Stimulated activated memory B cell treated with anti-CD40 and anti-IgM and Interleukin-4, amounts not matched to agents 10 μg/mL and 1 μg/mL and 100 μg/mL, for 72 hours (primary cell): ENCODE data around the gene CEP192.

Experiments used
- ATAC-seq: fragments of 150-1000 bp; cut with Tn5 transposase; 2 replicates; pipeline ENCODE4 v1.10.0; 2021
- H3K27ac Mint-ChIP-seq: one replicate; pipeline ENCODE4 v1.8.0; 2022; ENCODE audit warnings: mild to moderate bottlenecking, mixed read lengths
- H3K27me3 Mint-ChIP-seq: one replicate; pipeline ENCODE4 v1.8.0; 2022; ENCODE audit warnings: mixed read lengths
- H3K36me3 Mint-ChIP-seq: one replicate; pipeline ENCODE4 v1.8.0; 2022; ENCODE audit warnings: mixed read lengths
- H3K4me1 Mint-ChIP-seq: one replicate; pipeline ENCODE4 v1.8.0; 2022; ENCODE audit warnings: mixed read lengths
- H3K4me3 Mint-ChIP-seq: one replicate; pipeline ENCODE4 v1.8.0; 2022; ENCODE audit warnings: mild to moderate bottlenecking, moderate library complexity, mixed read lengths
- H3K9me3 Mint-ChIP-seq: one replicate; pipeline ENCODE4 v1.8.0; 2022; ENCODE audit warnings: mixed read lengths

The CEP192 gene

GRCh38 chr18:12990967-12991820, at the start of gene CEP192:
Gene CEP192 (plus strand): TSS chr18:12991362. CDS start chr18:12999425, 8,063 bp downstream.
- Mint-ChIP-seq H3K27ac (peak within 1 kb of the TSS; percentile 89), H3K9me3 (no peaks in the 10 kb centered on the region), H3K27me3 (no peaks in the 10 kb centered on the region), H3K4me1 (peaks cover 18% of the 10 kb centered on the region), H3K4me3 (peak within 1 kb of the TSS; percentile 95), H3K36me3 (peaks cover 8% of the 10 kb centered on the region)
- peak; percentile 98 for ATAC-seq

- no peak for ATAC-seq
- H3K4me1 Mint-ChIP-seq, result peaks cover 16% of the 10 kb centered on the region
- no peak overlapping the region for H3K27ac Mint-ChIP-seq
- H3K9me3 Mint-ChIP-seq, result no peaks in the 10 kb centered on the region
- H3K36me3 Mint-ChIP-seq, result no peaks in the 10 kb centered on the region
- H3K27me3 Mint-ChIP-seq, result no peaks in the 10 kb centered on the region
- no peak overlapping the region for H3K4me3 Mint-ChIP-seq
Observed at GRCh38 chr18:12943215-12943614, 47.9 kb upstream of the CEP192 start.

GRCh38 chr18:12944709-12945108, 46.5 kb upstream of the CEP192 start:
- Mint-ChIP-seq H3K27me3 (no peaks in the 10 kb centered on the region), H3K36me3 (peaks cover 2% of the 10 kb centered on the region), H3K4me1 (peaks cover 18% of the 10 kb centered on the region), H3K9me3 (no peaks in the 10 kb centered on the region), H3K4me3 (no peak overlapping the region), H3K27ac (no peak overlapping the region)
- no peak for ATAC-seq

- Mint-ChIP-seq H3K9me3 (no peaks in the 10 kb centered on the region), H3K36me3 (peaks cover 9% of the 10 kb centered on the region), H3K4me1 (peaks cover 34% of the 10 kb centered on the region), H3K27me3 (no peaks in the 10 kb centered on the region), H3K27ac (peak overlapping the region; percentile 87), H3K4me3 (peak overlapping the region; percentile 91)
- no peak for ATAC-seq
Observed at GRCh38 chr18:12946549-12947284, 44.4 kb upstream of the CEP192 start.

- Mint-ChIP-seq H3K36me3 (peaks cover 11% of the 10 kb centered on the region), H3K4me3 (peak within 1 kb of the TSS; percentile 91)
Observed at GRCh38 chr18:12947285-12948049, 43.7 kb upstream of the CEP192 start, which contains the start of gene SEH1L. Gene SEH1L (plus strand): TSS chr18:12948011. CDS start chr18:12948122, 111 bp downstream.

GRCh38 chr18:12948050-12948804, 42.9 kb upstream of the CEP192 start:
- H3K36me3 Mint-ChIP-seq, result peaks cover 19% of the 10 kb centered on the region

More at GRCh38 chr18:12947285-12948049, 43.7 kb upstream of the CEP192 start, which contains the start of gene SEH1L:
- Mint-ChIP-seq H3K9me3 (no peaks in the 10 kb centered on the region), H3K27ac (peak within 1 kb of the TSS; percentile 87), H3K27me3 (no peaks in the 10 kb centered on the region), H3K4me1 (peaks cover 34% of the 10 kb centered on the region)
- peak; percentile 96 for ATAC-seq

GRCh38 chr18:12958478-12958877, 32.7 kb upstream of the CEP192 start:
- Mint-ChIP-seq H3K9me3 (no peaks in the 10 kb centered on the region), H3K27me3 (no peaks in the 10 kb centered on the region), H3K27ac (no peak overlapping the region), H3K4me1 (no peaks in the 10 kb centered on the region), H3K4me3 (no peak overlapping the region), H3K36me3 (peaks cover 33% of the 10 kb centered on the region)
- no peak for ATAC-seq

More at GRCh38 chr18:12948050-12948804, 42.9 kb upstream of the CEP192 start:
- H3K4me1 Mint-ChIP-seq, result peaks cover 34% of the 10 kb centered on the region
- no peaks in the 10 kb centered on the region for H3K9me3 Mint-ChIP-seq
- H3K27me3 Mint-ChIP-seq, result no peaks in the 10 kb centered on the region
- ATAC-seq, result peak; percentile 91
- H3K4me3 Mint-ChIP-seq, result peak overlapping the region; percentile 91
- peak overlapping the region; percentile 87 for H3K27ac Mint-ChIP-seq

GRCh38 chr18:12960395-12960794, 30.8 kb upstream of the CEP192 start:
- H3K36me3 Mint-ChIP-seq, result peaks cover 47% of the 10 kb centered on the region
- H3K4me1 Mint-ChIP-seq, result no peaks in the 10 kb centered on the region
- no peak overlapping the region for H3K27ac Mint-ChIP-seq
- no peaks in the 10 kb centered on the region for H3K9me3 Mint-ChIP-seq
- ATAC-seq, result no peak
- H3K27me3 Mint-ChIP-seq, result no peaks in the 10 kb centered on the region
- H3K4me3 Mint-ChIP-seq, result no peak overlapping the region

- Mint-ChIP-seq H3K27me3 (no peaks in the 10 kb centered on the region), H3K4me1 (no peaks in the 10 kb centered on the region), H3K36me3 (peaks cover 52% of the 10 kb centered on the region), H3K27ac (no peak overlapping the region), H3K9me3 (no peaks in the 10 kb centered on the region), H3K4me3 (no peak overlapping the region)
- no peak for ATAC-seq
Observed at GRCh38 chr18:12960853-12961397, 30.2 kb upstream of the CEP192 start.

- H3K9me3 Mint-ChIP-seq, result no peaks in the 10 kb centered on the region
- H3K36me3 Mint-ChIP-seq, result peaks cover 59% of the 10 kb centered on the region
- no peak for ATAC-seq
- no peak overlapping the region for H3K4me3 Mint-ChIP-seq
- no peak overlapping the region for H3K27ac Mint-ChIP-seq
- no peaks in the 10 kb centered on the region for H3K27me3 Mint-ChIP-seq
- peaks cover 8% of the 10 kb centered on the region for H3K4me1 Mint-ChIP-seq
Observed at GRCh38 chr18:12963069-12963468, 28.1 kb upstream of the CEP192 start.

- Mint-ChIP-seq H3K27ac (peak overlapping the region; percentile 44), H3K4me3 (no peak overlapping the region), H3K9me3 (no peaks in the 10 kb centered on the region), H3K27me3 (no peaks in the 10 kb centered on the region), H3K36me3 (peaks cover 74% of the 10 kb centered on the region), H3K4me1 (peaks cover 14% of the 10 kb centered on the region)
- ATAC-seq, result no peak
Observed at GRCh38 chr18:12968115-12968514, 23.0 kb upstream of the CEP192 start.

GRCh38 chr18:12968619-12969018, 22.5 kb upstream of the CEP192 start:
- peak overlapping the region; percentile 44 for H3K27ac Mint-ChIP-seq
- no peaks in the 10 kb centered on the region for H3K9me3 Mint-ChIP-seq
- H3K36me3 Mint-ChIP-seq, result peaks cover 70% of the 10 kb centered on the region
- H3K27me3 Mint-ChIP-seq, result no peaks in the 10 kb centered on the region
- ATAC-seq, result no peak
- H3K4me3 Mint-ChIP-seq, result no peak overlapping the region
- H3K4me1 Mint-ChIP-seq, result peaks cover 14% of the 10 kb centered on the region

- Mint-ChIP-seq H3K9me3 (no peaks in the 10 kb centered on the region), H3K4me1 (peaks cover under 1% of the 10 kb centered on the region), H3K27me3 (no peaks in the 10 kb centered on the region), H3K36me3 (peaks cover 59% of the 10 kb centered on the region), H3K4me3 (no peak overlapping the region), H3K27ac (no peak overlapping the region)
- no peak for ATAC-seq
Observed at GRCh38 chr18:12973562-12974213, 17.5 kb upstream of the CEP192 start.

GRCh38 chr18:12975488-12975887, 15.7 kb upstream of the CEP192 start:
- H3K9me3 Mint-ChIP-seq, result no peaks in the 10 kb centered on the region
- peaks cover 48% of the 10 kb centered on the region for H3K36me3 Mint-ChIP-seq
- no peaks in the 10 kb centered on the region for H3K4me1 Mint-ChIP-seq
- no peak overlapping the region for H3K27ac Mint-ChIP-seq
- H3K4me3 Mint-ChIP-seq, result no peak overlapping the region
- H3K27me3 Mint-ChIP-seq, result no peaks in the 10 kb centered on the region
- no peak for ATAC-seq
